Peyer's patch (tissue), 4 donors: ENCODE results near the gene GMCL2. TPM values are rescaled to one million over a fixed set of nuclear protein-coding genes. Genes with fewer than 3 reads are reported as not detected.

Source experiments
- DNase-seq, 3 donors: peaks; one replicate each; pipeline ENCODE4 v3.0.0-alpha.2; 2017 to 2019
- H3K27ac ChIP-seq, 4 donors: fragments of 200-600 bp; sonication (generic); one replicate each; pipeline ENCODE4 v1.5.1; 2016 to 2019
- H3K27me3 ChIP-seq, 2 donors: fragments of 200-600 bp; sonication (generic); one replicate each; pipeline ENCODE4 v1.5.1; 2019
- H3K36me3 ChIP-seq, 3 donors: fragments of 200-600 bp; sonication (generic); one replicate each; pipeline ENCODE4 v1.5.1; 2016 to 2019
- H3K4me1 ChIP-seq, 4 donors: fragments of 200-600 bp; sonication (generic); one replicate each; pipeline ENCODE4 v1.5.1; 2016 to 2019
- H3K4me3 ChIP-seq, 4 donors: fragments of 200-600 bp; sonication (generic); 1 replicate in 3 of 4; 2 replicates in 1 of 4; pipeline ENCODE4 v1.5.1; 2016 to 2019; ENCODE audit warnings: mild to moderate bottlenecking in 1 of 4
- H3K9me3 ChIP-seq, 4 donors: fragments of 200-600 bp; sonication (generic); one replicate each; pipeline ENCODE4 v1.5.1; 2016 to 2019; ENCODE audit warnings: mild to moderate bottlenecking in 1 of 4
- POLR2A ChIP-seq, 2 donors: fragments of 450-650 bp; IDR thresholded peaks; one replicate each; pipeline ENCODE4 v1.5.1; 2017; ENCODE audit warnings: antibody characterized with exemption in 2 of 2, mild to moderate bottlenecking in 2 of 2, moderate library complexity in 2 of 2
- total RNA-seq, 4 donors: library from RNA; depleted of rRNA; stranded (reverse); fragments of >200 nt; gene quantifications; one replicate each; pipeline ENCODE4 v1.1.0, GENCODE V29; 2016
- TF ChIP-seq, protein P1 (sequence below), 6 experiments: fragments of 450-650 bp in 4 of 6; fragments of 200-600 bp in 2 of 6; sonication (generic) in 1 of 6; IDR thresholded peaks; one replicate each; pipeline ENCODE4 v1.5.1; 2017 to 2019; ENCODE audit warnings: antibody characterized with exemption in 6 of 6, mild to moderate bottlenecking in 3 of 6, moderate library complexity in 1 of 6

The GMCL2 gene
- total RNA-seq, 4 donors from 2014 or later, result not detected

DNA sequence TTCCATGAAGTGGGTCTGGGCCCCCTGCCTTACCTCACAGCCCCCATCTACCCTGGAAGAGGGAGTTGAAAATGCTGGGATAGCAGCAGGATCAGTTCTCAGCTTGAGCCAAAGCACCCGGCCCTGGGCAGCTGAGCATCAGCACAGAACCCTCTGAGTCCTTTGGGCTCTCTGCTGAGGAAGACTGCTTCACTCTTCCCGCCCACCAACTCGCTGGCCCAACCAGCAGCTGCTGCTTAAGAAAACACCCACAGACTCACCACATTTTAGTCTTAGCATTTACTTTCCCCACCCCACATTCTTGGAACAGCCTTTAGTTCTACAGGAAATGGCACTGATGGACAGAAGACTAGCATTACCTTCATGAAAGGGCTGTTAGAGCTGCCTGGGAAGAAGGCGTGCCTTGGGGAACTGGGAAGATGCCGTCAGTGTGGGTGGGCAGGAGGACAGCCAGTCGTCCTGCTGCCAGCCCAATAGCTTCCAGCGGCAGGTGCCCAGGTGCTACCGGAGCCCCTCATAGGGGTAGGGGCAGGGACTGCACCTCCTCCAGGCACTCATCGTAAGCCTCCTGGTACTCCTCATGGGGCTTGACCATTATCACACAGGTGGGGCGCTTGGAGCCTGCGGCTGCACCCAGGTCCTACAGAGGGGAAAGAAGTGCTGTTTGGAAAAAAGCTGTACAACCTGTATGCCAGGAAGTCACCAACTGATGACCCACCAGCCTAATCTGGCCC, 37.8 kb downstream of the GMCL2 start:
- TF ChIP-seq POLR2A (IDR thresholded peaks at IDR 0.05), result no peak
- TF ChIP-seq, protein P1, sequence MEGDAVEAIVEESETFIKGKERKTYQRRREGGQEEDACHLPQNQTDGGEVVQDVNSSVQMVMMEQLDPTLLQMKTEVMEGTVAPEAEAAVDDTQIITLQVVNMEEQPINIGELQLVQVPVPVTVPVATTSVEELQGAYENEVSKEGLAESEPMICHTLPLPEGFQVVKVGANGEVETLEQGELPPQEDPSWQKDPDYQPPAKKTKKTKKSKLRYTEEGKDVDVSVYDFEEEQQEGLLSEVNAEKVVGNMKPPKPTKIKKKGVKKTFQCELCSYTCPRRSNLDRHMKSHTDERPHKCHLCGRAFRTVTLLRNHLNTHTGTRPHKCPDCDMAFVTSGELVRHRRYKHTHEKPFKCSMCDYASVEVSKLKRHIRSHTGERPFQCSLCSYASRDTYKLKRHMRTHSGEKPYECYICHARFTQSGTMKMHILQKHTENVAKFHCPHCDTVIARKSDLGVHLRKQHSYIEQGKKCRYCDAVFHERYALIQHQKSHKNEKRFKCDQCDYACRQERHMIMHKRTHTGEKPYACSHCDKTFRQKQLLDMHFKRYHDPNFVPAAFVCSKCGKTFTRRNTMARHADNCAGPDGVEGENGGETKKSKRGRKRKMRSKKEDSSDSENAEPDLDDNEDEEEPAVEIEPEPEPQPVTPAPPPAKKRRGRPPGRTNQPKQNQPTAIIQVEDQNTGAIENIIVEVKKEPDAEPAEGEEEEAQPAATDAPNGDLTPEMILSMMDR (IDR thresholded peaks at IDR 0.05), result no peak
- peaks cover 0 to 13% (median 0%) of the 10 kb centered on the region in 4 donors for H3K4me1 ChIP-seq
- peaks cover 0 to 51% (median 0%) of the 10 kb centered on the region in 3 donors for H3K36me3 ChIP-seq
- H3K27ac ChIP-seq, result no peak overlapping the region
- H3K4me3 ChIP-seq, result no peak overlapping the region
- no peaks in the 10 kb centered on the region for H3K27me3 ChIP-seq
- DNase-seq, result no peak
- H3K9me3 ChIP-seq, result no peaks in the 10 kb centered on the region

DNA sequence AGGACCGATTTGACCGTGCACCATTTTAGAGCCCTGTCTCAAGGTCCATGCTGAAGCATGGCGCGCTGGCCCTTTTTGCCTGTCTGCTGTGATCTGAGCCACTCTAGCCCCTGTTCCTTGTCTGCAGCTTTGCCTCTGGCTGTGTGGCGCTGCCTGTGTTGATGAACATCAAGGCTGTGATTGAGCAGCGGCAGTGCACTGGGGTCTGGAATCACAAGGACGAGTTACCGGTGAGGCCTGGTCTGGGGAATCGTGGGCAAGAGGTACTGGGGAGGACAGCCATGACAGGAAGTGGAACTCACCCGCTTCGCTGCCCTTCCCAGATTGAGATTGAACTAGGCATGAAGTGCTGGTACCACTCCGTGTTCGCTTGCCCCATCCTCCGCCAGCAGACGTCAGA, 39.8 kb downstream of the GMCL2 start:
- Histone ChIP-seq H3K4me3 (no peak overlapping the region), H3K9me3 (no peaks in the 10 kb centered on the region), H3K27ac (no peak overlapping the region), H3K36me3 (peaks cover 0 to 71% (median 0%) of the 10 kb centered on the region in 3 donors), H3K27me3 (no peaks in the 10 kb centered on the region), H3K4me1 (peaks cover 0 to 6% (median 0%) of the 10 kb centered on the region in 4 donors)
- no peak for DNase-seq
- TF ChIP-seq, protein P1 (IDR thresholded peaks at IDR 0.05), result no peak
- no peak for TF ChIP-seq POLR2A (IDR thresholded peaks at IDR 0.05)

DNA sequence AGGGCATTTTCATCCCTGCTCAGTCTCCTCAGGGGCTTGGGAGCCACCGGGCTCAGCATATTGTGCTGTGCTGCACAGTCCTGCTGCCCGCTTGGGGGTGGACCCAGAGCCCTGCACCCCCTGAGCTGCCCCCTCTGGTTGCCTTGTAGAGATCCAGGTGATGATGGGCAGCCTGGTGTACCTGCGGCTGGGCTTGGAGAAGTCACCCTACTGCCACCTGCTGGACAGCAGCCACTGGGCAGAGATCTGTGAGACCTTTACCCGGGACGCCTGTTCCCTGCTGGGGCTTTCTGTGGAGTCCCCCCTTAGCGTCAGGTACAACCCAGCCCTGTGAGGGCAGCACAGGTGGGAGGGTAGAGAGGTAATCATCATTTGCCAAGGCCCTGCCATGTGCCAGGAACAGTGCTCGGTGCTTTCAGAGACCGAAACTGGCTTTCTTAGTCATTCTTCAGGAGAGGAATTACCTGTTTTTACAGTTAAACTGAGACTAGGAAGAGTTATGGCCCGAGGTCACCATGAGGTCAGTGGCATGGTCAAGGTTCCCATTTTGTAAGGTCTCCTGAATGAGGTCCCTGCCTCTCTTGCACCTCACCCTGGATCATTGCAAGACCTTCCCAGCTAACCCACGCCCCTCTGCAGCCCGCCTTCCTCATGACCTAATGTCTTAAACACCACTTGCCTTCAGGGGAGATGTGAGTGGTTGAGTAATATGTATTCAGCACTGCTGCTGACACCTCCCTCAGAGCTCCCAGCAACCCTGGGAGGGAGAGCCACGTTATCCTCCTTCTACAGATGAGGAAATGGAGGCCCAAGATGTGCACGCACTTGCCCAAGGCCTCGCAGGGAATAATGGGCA, 41.0 kb downstream of the GMCL2 start:
- H3K4me1 ChIP-seq, result no peaks in the 10 kb centered on the region
- H3K27me3 ChIP-seq, result no peaks in the 10 kb centered on the region
- TF ChIP-seq POLR2A (IDR thresholded peaks at IDR 0.05), result no peak
- TF ChIP-seq, protein P1 (IDR thresholded peaks at IDR 0.05), result peak; percentile 44 to 79 (median 66)
- no peak overlapping the region for H3K27ac ChIP-seq
- H3K9me3 ChIP-seq, result no peaks in the 10 kb centered on the region
- DNase-seq, result peak; percentile 83 to 93 (median 87)
- H3K4me3 ChIP-seq, result no peak overlapping the region
- peaks cover 0 to 82% (median 0%) of the 10 kb centered on the region in 3 donors for H3K36me3 ChIP-seq

DNA sequence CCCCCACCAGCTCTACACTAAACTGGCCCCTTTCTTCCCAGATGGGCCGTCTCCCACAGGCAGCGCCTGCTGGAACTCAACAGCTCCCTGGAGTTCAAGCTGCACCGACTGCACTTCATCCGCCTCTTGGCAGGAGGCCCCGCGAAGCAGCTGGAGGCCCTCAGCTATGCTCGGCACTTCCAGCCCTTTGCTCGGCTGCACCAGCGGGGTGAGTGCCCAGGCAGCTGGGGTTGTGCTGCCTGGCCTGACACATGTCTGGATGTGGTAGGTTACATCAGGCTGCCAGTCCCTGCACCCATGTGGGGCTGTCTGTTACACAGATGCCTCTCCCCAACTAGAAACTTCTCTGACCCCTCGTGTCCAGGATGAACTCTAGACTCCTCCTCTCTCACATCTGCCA, 43.3 kb downstream of the GMCL2 start:
- H3K27me3 ChIP-seq, result no peaks in the 10 kb centered on the region
- TF ChIP-seq, protein P1 (IDR thresholded peaks at IDR 0.05), result no peak
- no peak for TF ChIP-seq POLR2A (IDR thresholded peaks at IDR 0.05)
- DNase-seq, result no peak
- peaks cover 0 to 84% (median 0%) of the 10 kb centered on the region in 3 donors for H3K36me3 ChIP-seq
- no peak overlapping the region for H3K27ac ChIP-seq
- no peaks in the 10 kb centered on the region for H3K9me3 ChIP-seq
- H3K4me3 ChIP-seq, result no peak overlapping the region
- H3K4me1 ChIP-seq, result no peaks in the 10 kb centered on the region

DNA sequence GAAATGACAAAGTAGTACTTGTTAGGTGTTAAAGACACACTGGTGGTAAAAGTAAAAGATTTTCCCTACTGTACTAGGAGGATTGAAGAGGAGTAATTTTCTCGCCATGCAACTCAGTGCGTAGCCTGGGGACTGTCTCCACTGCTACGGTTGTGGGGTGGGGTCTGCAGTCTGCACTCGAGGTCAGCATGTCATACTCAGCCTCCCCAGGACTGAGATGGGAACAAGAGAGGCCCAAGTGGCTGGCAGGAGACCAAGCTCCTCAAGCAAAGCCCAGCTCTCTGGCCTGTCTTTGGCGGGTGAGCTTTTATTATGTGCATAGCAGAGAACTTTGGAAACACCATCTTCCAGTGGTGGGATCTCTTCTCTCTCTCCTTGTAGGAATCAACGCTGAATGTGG, 43.9 kb downstream of the GMCL2 start:
- no peaks in the 10 kb centered on the region for H3K27me3 ChIP-seq
- TF ChIP-seq, protein P1 (IDR thresholded peaks at IDR 0.05), result no peak
- TF ChIP-seq POLR2A (IDR thresholded peaks at IDR 0.05), result no peak
- H3K9me3 ChIP-seq, result no peaks in the 10 kb centered on the region
- DNase-seq, result no peak
- no peak overlapping the region for H3K27ac ChIP-seq
- no peak overlapping the region for H3K4me3 ChIP-seq
- H3K4me1 ChIP-seq, result no peaks in the 10 kb centered on the region
- H3K36me3 ChIP-seq, result peaks cover 0 to 77% (median 0%) of the 10 kb centered on the region in 3 donors
